H1 (cell line): ENCODE data around the gene GALNT18. TPM values are rescaled to one million over a fixed set of nuclear protein-coding genes. Genes with fewer than 3 reads are reported as not detected.

Experiments
- ASH2L ChIP-seq: fragments of 200-600, 300-600 bp; sonication (generic); IDR thresholded peaks from one replicate; pipeline ENCODE4 v1.7.1; 2017; ENCODE audit warnings: low read length
- HDAC2 ChIP-seq, 2 experiments: fragments of 300-600 bp in 1 of 2; sonication (generic) in 1 of 2; IDR thresholded peaks; 2 replicates each; pipeline ENCODE4 v1.6.1; 2011 to 2012; ENCODE audit warnings: low read depth in 2 of 2, low read length in 2 of 2, mild to moderate bottlenecking in 2 of 2, moderate library complexity in 2 of 2, borderline replicate concordance in 1 of 2, inconsistent platforms in 1 of 2
- SIX5 ChIP-seq: IDR thresholded peaks from 2 replicates; pipeline ENCODE4 v1.6.1; 2011; ENCODE audit warnings: mild to moderate bottlenecking, low read depth, low read length
- SP1 ChIP-seq: IDR thresholded peaks from 2 replicates; pipeline ENCODE4 v1.6.1; 2011; ENCODE audit warnings: low read depth, low read length
- TAF7 ChIP-seq: optimal IDR thresholded peaks from 2 replicates; pipeline ENCODE3; 2011; ENCODE audit warnings: low read depth, mild to moderate bottlenecking, inconsistent platforms, low read length, moderate library complexity, borderline replicate concordance
- polyA plus RNA-seq, 7 experiments: library from polyadenylated mRNA; depleted of rRNA in 3 of 7; stranded (reverse) in 5 of 7; unstranded in 2 of 7; fragments of >200 nt in 5 of 7; fragments of 200-250 nt in 2 of 7; gene quantifications; 1 replicate in 5 of 7; 2 replicates in 1 of 7; 4 replicates in 1 of 7; pipeline versions ENCODE4 v1.2.1 to v1.2.3, GENCODE V29; 2011 to 2013; ENCODE audit warnings: missing spikeins in 2 of 7, mixed read lengths in 2 of 7
- total RNA-seq: library from RNA; stranded (reverse); fragmentation: NEBNext Ultra II Directional; extraction: Animal tissue kit (Norgen Biotek cat#: 25700); gene quantifications from 2 replicates; pipeline ENCODE4 v1.2.1, GENCODE V29; 2021

GALNT18 gene
- total and polyA plus RNA-seq, 2 of the 8 experiments (the other 6 are each of a cell fraction or from before 2014, with no cell fraction given) = 6.0 to 9.4 TPM

- TF ChIP-seq TAF7 (no peak), ASH2L (no peak), SP1 (no peak), SIX5 (no peak), HDAC2 (IDR thresholded peaks at IDR 0.05; ENCODE audit: borderline replicate concordance in 1 of 2, low read depth in 2 of 2, low read length in 2 of 2) (no peak)
These were observed 215.2 kb downstream of the GALNT18 start (continued) for GRCh38 chr11:11406652-11407051.
